GM19452 (cell line): Measurements from ENCODE around the gene SLC35B4.

ENCODE experiments used
- ATAC-seq: cut with Tn5 transposase; IDR thresholded peaks from one replicate; pipeline ENCODE4 v1.9.1; 2021; ENCODE audit not compliant: unreplicated experiment

Gene SLC35B4

DNA sequence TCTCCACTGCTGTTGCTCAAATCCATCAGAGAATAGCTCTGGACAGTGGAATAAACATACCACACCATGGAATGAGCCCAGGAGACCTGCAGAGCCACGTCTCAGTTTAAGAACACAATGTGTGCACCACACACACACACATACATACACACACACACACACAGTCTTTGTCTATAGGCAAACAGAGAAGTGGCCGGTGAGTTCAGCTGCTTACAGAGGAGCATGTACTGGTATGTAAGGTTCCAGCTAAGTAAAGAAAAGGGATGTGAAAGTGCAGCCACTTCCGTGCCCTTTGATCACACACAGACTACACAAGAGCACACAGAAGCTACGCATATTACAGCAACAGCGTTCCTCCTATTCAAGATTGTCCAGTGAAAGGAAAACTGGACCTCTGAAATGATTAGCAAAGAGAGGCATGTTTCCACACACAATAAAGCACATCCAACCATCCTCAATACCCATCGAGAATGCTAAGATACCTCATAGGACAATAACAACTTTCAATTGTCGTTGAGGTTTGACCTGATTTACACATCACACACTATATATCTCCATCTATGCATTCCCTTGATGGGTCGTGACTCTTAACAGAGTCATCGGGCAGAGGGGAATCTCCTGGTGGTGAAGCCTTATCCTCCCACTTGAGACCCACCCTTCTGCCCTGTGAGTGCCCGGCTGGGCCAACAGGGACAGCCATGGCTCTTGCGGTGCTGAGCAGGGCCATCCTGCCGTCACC lies 23.6 kb downstream of the SLC35B4 start:
- peak; percentile 100 for ATAC-seq

DNA sequence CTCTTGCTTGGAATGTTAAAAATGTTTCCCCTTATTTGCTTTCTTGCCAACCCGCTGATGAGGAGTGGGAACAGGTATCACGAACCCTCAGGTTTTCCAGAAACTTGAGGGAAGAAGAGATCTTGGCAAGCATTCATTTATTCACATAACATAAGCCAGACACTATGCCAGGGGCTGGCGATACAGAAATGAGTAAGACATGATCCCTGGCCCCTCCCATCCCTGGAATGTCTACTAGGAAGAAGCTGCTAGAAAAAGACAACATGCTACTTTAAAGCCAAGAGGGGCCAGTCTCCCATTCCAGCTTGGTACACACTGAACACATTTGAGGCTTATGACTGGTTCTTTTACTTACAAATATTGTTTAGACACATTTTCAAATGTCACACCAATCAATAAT lies 26.4 kb downstream of the SLC35B4 start:
- no peak for ATAC-seq

DNA sequence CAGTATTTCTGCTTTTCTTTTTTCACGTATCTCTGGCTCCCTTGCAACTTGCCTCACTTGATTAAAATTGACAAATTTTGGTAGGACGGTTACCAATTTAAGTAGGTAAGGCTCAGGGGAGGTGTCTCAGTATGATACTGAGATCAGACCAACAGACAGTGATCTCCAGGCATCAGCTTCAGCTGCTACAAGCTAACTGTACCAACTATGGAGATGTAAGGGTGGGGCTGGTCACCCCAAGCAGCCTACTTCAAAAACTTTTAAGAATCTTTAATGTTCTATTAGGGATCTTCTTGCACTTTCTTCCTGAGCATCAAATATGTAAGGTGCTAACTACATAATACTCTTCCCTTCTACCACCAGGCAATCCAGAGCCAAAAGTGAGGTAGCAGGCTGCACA lies 26.9 kb downstream of the SLC35B4 start:
- no peak for ATAC-seq

DNA sequence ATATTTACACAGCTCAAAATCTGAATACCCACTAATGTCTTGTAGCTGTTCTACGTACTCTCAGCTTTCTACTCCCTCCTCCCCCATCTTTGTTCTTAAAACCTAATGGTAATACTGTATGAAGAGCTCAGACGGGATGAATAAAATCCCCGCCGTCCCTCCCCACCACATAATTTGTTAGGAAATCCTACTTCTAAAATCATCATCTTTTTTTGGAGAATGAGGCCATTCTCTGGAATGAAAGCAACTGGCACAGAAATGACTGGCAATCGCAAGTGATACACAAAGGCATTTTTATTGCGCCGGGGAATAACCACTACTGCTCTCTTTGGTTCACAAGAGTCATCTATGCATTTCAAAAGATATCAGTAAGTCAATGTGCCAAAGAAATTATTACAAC lies 27.3 kb downstream of the SLC35B4 start:
- ATAC-seq = no peak

DNA sequence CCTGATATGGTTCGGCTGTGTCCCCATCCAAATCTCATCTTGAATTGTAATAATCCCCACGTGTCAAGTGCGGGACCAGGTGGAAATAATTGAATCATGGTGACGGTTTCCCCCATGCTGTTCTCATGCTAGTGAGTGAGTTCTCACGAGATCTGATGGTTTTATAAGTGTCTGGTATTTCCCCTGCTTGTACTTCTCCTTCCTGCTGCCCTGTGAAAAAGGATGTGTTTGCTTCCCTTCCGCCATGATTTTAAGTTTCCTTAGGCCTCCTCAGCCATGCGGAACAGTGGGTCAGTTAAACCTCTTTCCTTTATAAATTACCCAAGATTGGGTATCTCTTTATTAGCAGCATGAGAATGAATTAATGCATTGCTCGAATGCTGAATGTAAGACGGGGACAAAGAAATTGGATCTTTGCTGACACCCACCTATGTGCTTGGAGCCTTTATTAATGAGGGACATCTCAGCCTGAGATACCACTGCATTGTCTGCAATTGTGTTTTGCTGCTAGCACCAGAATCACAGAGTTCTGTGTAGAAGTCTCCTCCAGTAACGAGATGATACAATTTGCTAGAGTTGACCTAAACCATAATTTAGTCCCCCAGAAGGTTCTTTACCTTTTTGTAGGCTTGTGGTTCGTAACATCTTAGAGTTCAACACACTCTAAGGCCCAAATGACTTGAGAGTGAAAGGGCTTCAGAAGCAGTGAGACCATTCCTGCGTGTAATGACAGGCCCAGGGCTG lies 28.6 kb downstream of the SLC35B4 start:
- no peak for ATAC-seq

DNA sequence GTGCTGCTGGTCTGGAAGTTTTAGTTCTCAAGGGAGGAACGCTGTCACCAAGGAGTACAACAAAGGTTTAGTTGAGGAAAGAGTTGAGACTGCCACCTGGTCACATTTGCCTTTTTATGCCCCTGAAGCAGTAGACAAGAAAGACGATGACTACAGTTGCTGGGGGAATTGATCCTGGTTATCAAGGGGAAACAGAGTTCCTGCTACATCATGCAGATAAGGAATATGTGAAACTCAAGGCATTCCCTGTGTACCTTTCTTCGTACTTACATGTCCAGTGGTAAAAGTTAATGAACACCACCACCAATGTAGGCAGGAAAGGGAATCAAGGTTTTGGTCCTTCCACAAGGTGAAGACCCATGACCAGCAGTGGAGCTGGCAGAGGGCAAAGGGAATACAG lies 31.8 kb downstream of the SLC35B4 start:
- ATAC-seq = no peak

DNA sequence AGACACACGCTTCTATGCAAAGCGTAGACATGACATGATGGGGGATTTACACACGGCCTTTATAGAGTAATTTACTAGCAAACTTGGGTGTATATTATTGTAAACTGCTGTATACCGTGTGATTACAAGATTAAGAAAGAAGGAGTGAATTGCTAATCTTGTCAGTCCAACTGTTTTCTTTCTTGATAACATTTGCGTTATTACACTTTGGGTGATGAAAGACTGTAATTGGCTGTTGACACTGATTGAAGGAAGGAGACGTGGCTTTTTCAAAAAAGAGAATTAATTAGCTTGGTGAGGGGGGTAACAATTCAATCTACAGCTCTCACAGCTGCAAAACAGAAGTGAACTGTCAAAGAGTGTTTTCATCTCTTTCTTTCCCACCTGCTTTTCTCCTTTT lies 32.7 kb downstream of the SLC35B4 start:
- no peak for ATAC-seq

DNA sequence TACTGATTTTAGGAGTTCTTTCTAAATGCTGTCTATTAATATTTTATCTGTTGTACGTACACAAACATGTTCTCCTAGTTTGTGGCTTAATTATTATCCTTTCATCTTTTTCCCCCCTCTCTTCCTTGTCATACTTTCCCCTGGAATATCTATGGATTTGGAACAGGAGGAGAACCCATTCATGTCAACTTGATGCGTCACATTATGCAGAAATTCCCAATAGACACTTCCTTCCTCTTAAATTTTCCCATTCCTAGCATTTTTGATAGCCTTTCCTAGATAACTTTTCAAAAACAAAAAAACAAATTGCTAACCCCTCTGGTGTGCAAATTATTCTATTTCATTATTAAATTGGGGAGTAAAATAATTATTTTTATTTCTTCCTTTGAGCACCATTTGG lies 36.2 kb downstream of the SLC35B4 start:
- ATAC-seq = no peak

DNA sequence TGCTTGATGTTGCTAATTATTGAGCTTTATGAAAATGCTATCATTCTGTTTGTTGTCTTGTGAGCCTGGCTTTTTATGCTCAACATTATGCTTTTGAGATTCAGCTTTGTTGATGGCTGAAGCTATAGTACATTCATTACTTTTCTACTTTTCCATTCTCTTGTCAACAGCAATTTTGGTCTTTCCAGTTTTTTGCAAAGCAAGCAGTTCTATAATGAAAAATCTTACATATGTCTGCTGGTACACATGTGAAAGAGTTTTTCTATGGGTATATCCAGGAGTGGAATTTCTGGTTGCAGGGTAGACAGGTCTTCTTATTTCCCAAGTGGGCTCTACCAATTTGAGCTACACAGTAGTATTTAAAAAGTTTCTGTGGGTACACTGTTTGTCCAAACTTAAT lies 36.8 kb downstream of the SLC35B4 start:
- no peak for ATAC-seq

DNA sequence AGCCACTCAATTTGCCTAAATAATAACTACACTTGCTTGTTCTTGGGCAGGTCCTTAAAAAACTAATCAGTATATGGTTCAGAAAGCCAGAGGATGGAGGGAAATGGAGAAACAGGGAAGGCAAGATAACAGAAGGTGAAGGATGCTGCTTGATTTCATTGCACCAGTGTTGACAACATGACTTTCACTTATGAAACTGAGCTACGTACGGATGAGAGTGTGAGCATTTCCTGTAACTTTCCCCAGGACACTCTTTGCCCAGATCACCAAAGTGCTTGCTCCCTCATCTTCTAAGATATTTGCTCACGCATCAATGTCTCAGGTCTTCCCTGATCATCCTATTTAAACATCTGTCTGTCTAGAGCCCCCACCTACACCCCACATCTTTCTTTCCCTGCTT lies 37.4 kb downstream of the SLC35B4 start:
- ATAC-seq = no peak

DNA sequence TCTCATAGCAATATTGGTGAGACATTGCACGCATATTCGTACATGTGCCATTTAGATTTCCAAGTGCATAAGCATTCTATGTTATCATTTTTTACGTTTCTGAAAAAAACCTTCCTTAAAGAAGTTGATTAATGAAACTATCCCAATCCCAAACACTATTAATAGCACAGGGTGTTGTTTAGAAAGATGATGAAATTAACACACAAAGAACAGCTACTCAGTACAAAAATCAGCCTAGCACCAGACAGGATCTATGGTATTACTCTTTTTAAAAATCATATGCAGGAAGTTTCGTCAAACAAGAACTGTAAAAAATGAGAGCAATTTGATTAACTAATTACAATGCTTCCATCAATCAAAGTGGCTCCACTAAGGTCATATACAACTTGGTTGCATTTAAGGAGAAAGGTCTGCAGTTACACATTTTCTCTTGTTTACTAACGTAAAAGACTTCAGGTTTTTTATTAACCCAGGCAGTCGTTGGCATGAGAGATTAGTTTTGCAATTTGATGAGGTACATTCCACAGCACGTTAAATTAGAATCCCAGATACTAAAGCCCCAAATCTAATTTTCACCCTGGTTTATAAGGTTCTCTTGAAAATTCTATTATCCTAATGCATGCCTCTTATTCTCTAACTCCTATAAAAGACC lies 38.1 kb downstream of the SLC35B4 start:
- ATAC-seq = no peak

DNA sequence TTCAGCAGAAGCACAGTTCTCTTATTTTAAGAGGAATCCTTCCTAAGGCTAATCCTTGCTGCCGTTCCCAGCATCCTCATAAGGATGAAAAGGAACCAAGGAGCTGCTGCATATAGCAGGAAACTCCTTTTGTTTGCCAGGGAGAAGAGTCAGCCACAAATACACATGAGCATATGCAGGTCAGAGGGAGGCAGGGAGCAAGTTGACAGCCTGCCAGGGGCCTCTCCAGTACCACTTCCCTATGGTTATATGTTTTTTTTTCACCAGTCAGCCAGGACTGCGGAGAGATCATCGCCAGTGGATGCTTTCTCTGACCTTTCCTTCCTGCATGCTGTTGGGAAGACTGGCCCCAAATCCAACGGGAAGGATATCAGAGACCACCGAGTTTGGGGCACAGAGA lies 39.8 kb downstream of the SLC35B4 start:
- ATAC-seq = no peak

DNA sequence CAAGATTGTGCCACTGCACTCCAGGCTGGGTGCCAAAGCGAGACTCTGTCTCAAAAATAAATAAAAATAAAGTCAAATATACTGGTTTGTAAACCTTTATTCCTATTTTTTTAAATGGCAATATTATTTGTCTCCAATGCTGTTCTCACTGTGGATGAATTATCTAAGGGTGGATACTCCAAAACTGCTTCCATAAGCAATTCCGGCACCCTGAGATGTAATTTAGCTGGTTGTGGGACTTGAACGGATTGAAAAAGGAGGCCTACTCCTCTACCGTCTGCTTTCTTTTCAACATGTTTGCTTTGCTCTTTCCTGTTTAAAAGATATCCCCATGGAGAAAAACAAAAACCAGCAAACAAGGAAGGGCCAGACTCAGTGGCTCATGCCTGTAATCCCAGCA lies 54.4 kb downstream of the SLC35B4 start:
- ATAC-seq = no peak

DNA sequence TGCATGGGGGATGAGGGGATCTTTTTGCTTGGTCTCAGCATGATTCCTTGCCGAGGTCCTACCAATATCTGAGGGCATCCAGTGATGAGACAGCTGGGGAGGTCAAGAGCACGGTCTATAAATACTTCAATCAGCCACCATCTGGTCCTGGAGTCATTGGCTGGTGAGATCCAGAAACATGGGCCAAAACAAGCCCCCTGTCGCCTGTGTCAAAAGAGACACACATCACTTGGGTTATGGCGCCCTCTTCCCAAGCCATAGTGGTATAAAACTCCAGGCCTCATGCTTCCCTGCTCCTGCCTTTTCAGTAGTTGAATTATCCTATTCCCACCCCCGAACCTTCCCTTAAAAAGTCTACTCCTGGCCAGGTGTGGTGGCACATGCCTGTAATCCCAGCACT lies 60.9 kb downstream of the SLC35B4 start:
- no peak for ATAC-seq

DNA sequence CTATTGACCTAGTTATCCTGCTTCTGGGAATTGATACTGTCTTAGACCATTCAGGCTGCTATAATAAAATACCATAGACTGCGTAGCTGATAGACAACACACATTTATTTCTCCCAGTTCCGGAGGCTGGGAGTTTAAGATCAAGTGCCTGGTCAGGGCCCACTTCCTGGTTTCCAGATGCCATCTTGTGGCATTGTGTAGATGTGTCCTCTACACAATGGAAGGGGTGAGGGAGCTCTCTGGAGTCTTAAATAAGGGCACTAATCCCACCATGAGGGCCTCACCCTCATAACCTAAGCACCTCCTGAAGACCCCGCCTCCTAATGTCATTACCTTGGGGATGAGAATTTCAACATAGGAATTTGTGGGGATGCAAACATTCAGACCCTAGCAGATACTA lies 62.4 kb downstream of the SLC35B4 start:
- ATAC-seq = no peak

DNA sequence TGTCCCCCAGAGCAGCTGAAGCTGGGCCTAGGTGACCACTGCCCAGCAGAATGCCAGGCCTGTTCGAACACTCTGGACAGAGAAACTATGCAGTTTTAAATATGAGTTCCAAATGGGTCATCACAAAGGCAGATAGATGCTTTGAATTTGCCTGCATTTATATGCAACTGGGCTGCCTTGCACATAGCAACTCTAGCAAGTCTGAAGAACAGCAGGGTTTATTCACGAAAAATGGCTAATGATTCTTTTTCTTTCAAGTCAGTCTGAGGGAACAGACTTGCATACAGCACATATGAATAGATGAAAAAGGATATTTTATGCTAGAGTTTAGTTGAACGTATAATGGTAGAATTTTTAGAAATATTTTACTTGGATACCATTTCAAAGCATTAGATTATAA lies 68.5 kb downstream of the SLC35B4 start:
- no peak for ATAC-seq

DNA sequence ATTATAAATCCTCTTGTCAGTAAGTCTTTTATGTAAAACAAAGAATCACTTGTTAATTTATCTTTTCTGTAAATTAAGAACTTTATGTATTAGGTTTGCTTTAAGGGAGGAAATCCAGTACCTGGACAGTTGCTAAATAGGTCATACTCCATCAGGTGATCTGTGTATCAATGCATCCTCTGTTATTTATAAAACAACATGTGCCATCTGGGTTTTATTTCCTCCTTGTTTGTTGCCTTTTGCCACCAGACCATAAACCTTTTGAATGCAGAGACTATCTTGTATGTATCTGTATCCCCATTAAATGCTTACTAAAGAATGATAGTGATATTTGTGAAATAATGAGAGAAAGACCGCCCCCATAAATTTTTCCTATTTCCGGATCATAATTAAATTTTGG lies 70.0 kb downstream of the SLC35B4 start:
- no peak for ATAC-seq

DNA sequence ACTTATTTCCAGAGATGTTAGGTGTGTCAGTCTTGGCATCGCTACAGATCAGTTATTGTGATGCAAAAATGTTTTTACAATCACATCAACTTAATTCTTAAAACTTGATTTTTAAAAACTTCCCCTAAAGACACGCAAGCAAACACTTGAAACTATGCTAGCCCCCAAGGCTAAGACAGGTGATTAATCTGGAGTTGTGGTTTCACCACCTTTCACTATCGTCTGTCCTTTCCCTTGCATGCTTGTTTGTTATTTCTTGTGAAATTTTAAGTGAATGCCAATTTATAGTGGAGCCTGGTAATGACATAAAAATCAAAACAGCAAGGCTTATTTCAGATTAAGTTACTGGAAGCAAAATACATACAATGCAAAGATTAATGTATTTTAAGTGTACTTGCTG lies 70.4 kb downstream of the SLC35B4 start:
- no peak for ATAC-seq

DNA sequence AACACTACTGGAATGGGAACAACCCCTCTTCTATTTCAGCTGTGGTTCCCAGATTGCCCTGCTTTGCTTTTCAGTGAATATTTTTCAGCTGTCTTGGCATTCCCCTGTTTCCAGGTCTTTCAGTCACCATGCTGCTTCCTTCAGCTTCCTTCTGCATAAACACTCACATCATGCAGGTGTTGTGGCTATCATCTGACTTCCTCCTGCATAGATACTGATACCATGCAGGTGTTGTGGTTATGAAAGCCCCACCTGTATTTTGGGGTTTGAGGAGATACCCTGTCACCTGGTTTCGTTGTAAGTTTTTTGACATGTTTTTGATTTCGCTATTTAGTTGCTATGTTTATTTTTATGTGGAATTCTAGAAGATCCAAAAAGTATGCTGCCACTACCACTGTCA lies 71.5 kb downstream of the SLC35B4 start:
- no peak for ATAC-seq
